ENCODE measurements around the gene TBX1. TPM values are rescaled to one million over a fixed set of nuclear protein-coding genes. Genes with fewer than 3 reads are reported as not detected.

Gene TBX1
- total RNA-seq, 2 experiments from 2014 or later, result 0.23 TPM; not detected in 1

- no peak overlapping the region for H2AFZ ChIP-seq (ENCODE audit: low read length)
- no peaks in the 10 kb centered on the region for H3K79me2 ChIP-seq (ENCODE audit: insufficient read depth, low read depth, low read length)
- no peaks in the 10 kb centered on the region for H4K20me1 ChIP-seq (ENCODE audit: insufficient read depth, low read length)
- DNase-seq (ENCODE audit: low spot score), result no peak
- no TSS peak for BruUV-seq (replicated peaks)
- CTCF ChIA-PET (ENCODE audit: unreplicated experiment), result no interaction called here
- TF ChIP-seq EZH2phosphoT487 (IDR thresholded peaks at IDR 0.05; ENCODE audit: borderline replicate concordance, low read depth, low read length), result no peak
- TF ChIP-seq, protein P1, sequence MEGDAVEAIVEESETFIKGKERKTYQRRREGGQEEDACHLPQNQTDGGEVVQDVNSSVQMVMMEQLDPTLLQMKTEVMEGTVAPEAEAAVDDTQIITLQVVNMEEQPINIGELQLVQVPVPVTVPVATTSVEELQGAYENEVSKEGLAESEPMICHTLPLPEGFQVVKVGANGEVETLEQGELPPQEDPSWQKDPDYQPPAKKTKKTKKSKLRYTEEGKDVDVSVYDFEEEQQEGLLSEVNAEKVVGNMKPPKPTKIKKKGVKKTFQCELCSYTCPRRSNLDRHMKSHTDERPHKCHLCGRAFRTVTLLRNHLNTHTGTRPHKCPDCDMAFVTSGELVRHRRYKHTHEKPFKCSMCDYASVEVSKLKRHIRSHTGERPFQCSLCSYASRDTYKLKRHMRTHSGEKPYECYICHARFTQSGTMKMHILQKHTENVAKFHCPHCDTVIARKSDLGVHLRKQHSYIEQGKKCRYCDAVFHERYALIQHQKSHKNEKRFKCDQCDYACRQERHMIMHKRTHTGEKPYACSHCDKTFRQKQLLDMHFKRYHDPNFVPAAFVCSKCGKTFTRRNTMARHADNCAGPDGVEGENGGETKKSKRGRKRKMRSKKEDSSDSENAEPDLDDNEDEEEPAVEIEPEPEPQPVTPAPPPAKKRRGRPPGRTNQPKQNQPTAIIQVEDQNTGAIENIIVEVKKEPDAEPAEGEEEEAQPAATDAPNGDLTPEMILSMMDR (conservative IDR thresholded peaks at IDR 0.05; ENCODE audit: low read length), result no peak
- intact Hi-C loops (cut with micrococcal nuclease; ENCODE audit: unreplicated experiment), result no loop called here
- no peaks in the 10 kb centered on the region for H3K9me3 ChIP-seq (ENCODE audit: low read length)
- no peak overlapping the region for H3K4me3 ChIP-seq (ENCODE audit: low read depth, low read length, poor library complexity, severe bottlenecking)
- POLR2A ChIA-PET, result interaction anchor here (0.7 kb wide), 1 partner anchor 408 kb away, joined by 3 read pairs; no protein-coding TSS in a partner anchor
- no peaks in the 10 kb centered on the region for H3K4me1 ChIP-seq (ENCODE audit: insufficient read depth, low read length, poor library complexity, severe bottlenecking)
- H3K27ac ChIP-seq (ENCODE audit: low read depth, low read length, poor library complexity, severe bottlenecking), result no peak overlapping the region
- H3K9me2 ChIP-seq (ENCODE audit: insufficient read depth, low read length), result no peaks in the 10 kb centered on the region
- H3K4me2 ChIP-seq (ENCODE audit: low read length), result no peak overlapping the region
- H3K36me3 ChIP-seq (ENCODE audit: insufficient read depth, low read length), result peaks cover 32% of the 10 kb centered on the region
Observed at GRCh38 chr22:19789406-19789805, 28.8 kb downstream of the TBX1 start.

- POLR2A ChIA-PET, result interaction anchor here (0.7 to 1.4 kb wide), 2 partner anchors 17 to 409 kb away, joined by 3 read pairs; no protein-coding TSS in a partner anchor
Observed at GRCh38 chr22:19789828-19790227, 29.2 kb downstream of the TBX1 start.

GRCh38 chr22:19791243-19791642 lies 30.7 kb downstream of the TBX1 start:
- no peaks in the 10 kb centered on the region for H3K9me2 ChIP-seq (ENCODE audit: insufficient read depth, low read length)
- peaks cover 32% of the 10 kb centered on the region for H3K36me3 ChIP-seq (ENCODE audit: insufficient read depth, low read length)
- no peaks in the 10 kb centered on the region for H3K9me3 ChIP-seq (ENCODE audit: low read length)
- H4K20me1 ChIP-seq (ENCODE audit: insufficient read depth, low read length), result no peaks in the 10 kb centered on the region
- H3K4me3 ChIP-seq (ENCODE audit: low read depth, low read length, poor library complexity, severe bottlenecking), result no peak overlapping the region
- H3K27ac ChIP-seq (ENCODE audit: low read depth, low read length, poor library complexity, severe bottlenecking), result no peak overlapping the region
- BruUV-seq (replicated peaks), result no TSS peak
- no peak for DNase-seq (ENCODE audit: low spot score)
- POLR2A ChIA-PET, result interaction anchor here (0.6 to 1.4 kb wide), 3 partner anchors 8 to 138 kb away, joined by 3 read pairs; no protein-coding TSS in a partner anchor
- intact Hi-C loops (cut with micrococcal nuclease; ENCODE audit: unreplicated experiment), result no loop called here
- CTCF ChIA-PET (ENCODE audit: unreplicated experiment), result no interaction called here
- H3K79me2 ChIP-seq (ENCODE audit: insufficient read depth, low read depth, low read length), result no peaks in the 10 kb centered on the region
- no peak for TF ChIP-seq EZH2phosphoT487 (IDR thresholded peaks at IDR 0.05; ENCODE audit: borderline replicate concordance, low read depth, low read length)
- TF ChIP-seq, protein P1 (conservative IDR thresholded peaks at IDR 0.05; ENCODE audit: low read length), result no peak
- H2AFZ ChIP-seq (ENCODE audit: low read length), result no peak overlapping the region
- no peak overlapping the region for H3K4me2 ChIP-seq (ENCODE audit: low read length)
- H3K4me1 ChIP-seq (ENCODE audit: insufficient read depth, low read length, poor library complexity, severe bottlenecking), result no peaks in the 10 kb centered on the region

More at GRCh38 chr22:19789828-19790227, 29.2 kb downstream of the TBX1 start:
- peaks cover 32% of the 10 kb centered on the region for H3K36me3 ChIP-seq (ENCODE audit: insufficient read depth, low read length)
- H4K20me1 ChIP-seq (ENCODE audit: insufficient read depth, low read length), result no peaks in the 10 kb centered on the region
- H3K4me1 ChIP-seq (ENCODE audit: insufficient read depth, low read length, poor library complexity, severe bottlenecking), result no peaks in the 10 kb centered on the region
- CTCF ChIA-PET (ENCODE audit: unreplicated experiment), result no interaction called here
- intact Hi-C loops (cut with micrococcal nuclease; ENCODE audit: unreplicated experiment), result no loop called here
- H3K4me3 ChIP-seq (ENCODE audit: low read depth, low read length, poor library complexity, severe bottlenecking), result no peak overlapping the region
- no TSS peak for BruUV-seq (replicated peaks)
- no peak overlapping the region for H3K4me2 ChIP-seq (ENCODE audit: low read length)
- no peaks in the 10 kb centered on the region for H3K9me2 ChIP-seq (ENCODE audit: insufficient read depth, low read length)
- H3K27ac ChIP-seq (ENCODE audit: low read depth, low read length, poor library complexity, severe bottlenecking), result no peak overlapping the region
- TF ChIP-seq, protein P1 (conservative IDR thresholded peaks at IDR 0.05; ENCODE audit: low read length), result no peak
- no peak for TF ChIP-seq EZH2phosphoT487 (IDR thresholded peaks at IDR 0.05; ENCODE audit: borderline replicate concordance, low read depth, low read length)
- DNase-seq (ENCODE audit: low spot score), result no peak
- no peaks in the 10 kb centered on the region for H3K79me2 ChIP-seq (ENCODE audit: insufficient read depth, low read depth, low read length)
- no peak overlapping the region for H2AFZ ChIP-seq (ENCODE audit: low read length)
- no peaks in the 10 kb centered on the region for H3K9me3 ChIP-seq (ENCODE audit: low read length)
